Kidney epithelial cell (primary cell): Measurements from ENCODE around the gene CNTN5. TPM values are rescaled to one million over a fixed set of nuclear protein-coding genes. Genes with fewer than 3 reads are reported as not detected.

Experiments
- DNase-seq: peaks from one replicate; pipeline ENCODE4 v3.0.0-alpha.2; 2010; ENCODE audit warnings: low read depth
- H3K27me3 ChIP-seq: 2 replicates; pipeline ENCODE4 v1.6.0; 2011; ENCODE audit warnings: low read length; ENCODE audit not compliant: control insufficient read depth, insufficient read depth
- H3K36me3 ChIP-seq: 2 replicates; pipeline ENCODE4 v1.5.1; 2011; ENCODE audit warnings: low read length; ENCODE audit not compliant: control insufficient read depth, insufficient read depth
- H3K4me3 ChIP-seq: 2 replicates; pipeline ENCODE4 v1.5.1; 2011; ENCODE audit warnings: low read depth, mild to moderate bottlenecking, control low read depth, low read length
- total RNA-seq: library from RNA; depleted of rRNA; stranded (reverse); fragments of >200 nt; gene quantifications from 2 replicates; pipeline ENCODE4 v1.2.3, GENCODE V29; 2015
- TF ChIP-seq, protein P1 (sequence below): IDR thresholded peaks from 2 replicates; pipeline ENCODE4 v1.5.1; 2011; ENCODE audit warnings: mild to moderate bottlenecking, moderate library complexity, low read length, control low read depth, inconsistent platforms; ENCODE audit not compliant: insufficient read depth, poor library complexity, severe bottlenecking

Gene CNTN5
- total RNA-seq, 1 donor from 2014 or later = 0.29 TPM

DNA sequence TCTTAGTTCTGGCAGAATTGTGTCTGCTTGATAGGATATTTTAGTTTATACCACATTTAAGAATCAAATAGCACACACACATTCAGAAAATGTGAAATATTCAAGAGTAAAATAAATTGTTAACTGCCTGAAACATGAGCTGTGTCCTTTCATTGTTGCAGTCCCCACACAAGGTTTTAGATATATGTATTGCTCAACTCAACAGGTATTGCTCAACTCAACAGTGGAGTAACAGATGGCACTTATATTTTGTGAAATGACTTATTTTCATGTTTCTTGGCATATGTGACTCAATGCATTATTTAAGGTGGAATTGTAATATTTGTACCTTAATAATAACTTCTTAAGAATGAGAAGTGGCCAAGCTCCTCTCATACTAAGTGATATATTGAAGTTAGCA is 760.3 kb downstream of the CNTN5 start:
- H3K4me3 ChIP-seq = no peak overlapping the region
- no peak for DNase-seq
- TF ChIP-seq, protein P1, sequence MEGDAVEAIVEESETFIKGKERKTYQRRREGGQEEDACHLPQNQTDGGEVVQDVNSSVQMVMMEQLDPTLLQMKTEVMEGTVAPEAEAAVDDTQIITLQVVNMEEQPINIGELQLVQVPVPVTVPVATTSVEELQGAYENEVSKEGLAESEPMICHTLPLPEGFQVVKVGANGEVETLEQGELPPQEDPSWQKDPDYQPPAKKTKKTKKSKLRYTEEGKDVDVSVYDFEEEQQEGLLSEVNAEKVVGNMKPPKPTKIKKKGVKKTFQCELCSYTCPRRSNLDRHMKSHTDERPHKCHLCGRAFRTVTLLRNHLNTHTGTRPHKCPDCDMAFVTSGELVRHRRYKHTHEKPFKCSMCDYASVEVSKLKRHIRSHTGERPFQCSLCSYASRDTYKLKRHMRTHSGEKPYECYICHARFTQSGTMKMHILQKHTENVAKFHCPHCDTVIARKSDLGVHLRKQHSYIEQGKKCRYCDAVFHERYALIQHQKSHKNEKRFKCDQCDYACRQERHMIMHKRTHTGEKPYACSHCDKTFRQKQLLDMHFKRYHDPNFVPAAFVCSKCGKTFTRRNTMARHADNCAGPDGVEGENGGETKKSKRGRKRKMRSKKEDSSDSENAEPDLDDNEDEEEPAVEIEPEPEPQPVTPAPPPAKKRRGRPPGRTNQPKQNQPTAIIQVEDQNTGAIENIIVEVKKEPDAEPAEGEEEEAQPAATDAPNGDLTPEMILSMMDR = no peak
- no peaks in the 10 kb centered on the region for H3K36me3 ChIP-seq
- H3K27me3 ChIP-seq = no peaks in the 10 kb centered on the region

- H3K27me3 ChIP-seq = no peaks in the 10 kb centered on the region
- TF ChIP-seq, protein P1 = no peak
- H3K4me3 ChIP-seq = no peak overlapping the region
- DNase-seq = no peak
- no peaks in the 10 kb centered on the region for H3K36me3 ChIP-seq
Observed at GRCh38 chr11:99791354-99791753, 770.6 kb downstream of the CNTN5 start.

DNA sequence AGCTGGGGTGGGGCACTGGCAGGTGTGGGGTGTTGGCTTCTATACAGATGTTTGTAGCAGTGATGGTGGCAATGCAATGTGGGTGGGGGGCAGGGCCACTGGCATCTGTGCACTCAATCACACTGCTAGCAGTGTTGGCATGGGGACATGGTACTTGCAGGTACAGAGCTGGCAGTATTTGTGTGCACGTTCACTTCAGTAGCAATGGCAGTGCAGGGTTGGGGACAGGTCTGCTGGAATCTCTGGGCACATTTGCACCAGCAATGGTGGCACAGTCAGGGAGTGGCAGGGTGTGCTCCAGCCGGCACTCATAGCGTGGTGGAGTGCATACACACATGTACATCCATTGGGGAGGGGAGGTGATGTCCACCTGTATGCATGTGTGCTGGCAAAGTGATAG is 775.2 kb downstream of the CNTN5 start:
- Histone ChIP-seq H3K27me3 (no peaks in the 10 kb centered on the region), H3K4me3 (no peak overlapping the region), H3K36me3 (no peaks in the 10 kb centered on the region)
- DNase-seq = no peak
- TF ChIP-seq, protein P1 = no peak

GRCh38 chr11:99803501-99803900 is 782.8 kb downstream of the CNTN5 start:
- H3K36me3 ChIP-seq = no peaks in the 10 kb centered on the region
- no peak for DNase-seq
- TF ChIP-seq, protein P1 = no peak
- H3K27me3 ChIP-seq = no peaks in the 10 kb centered on the region
- H3K4me3 ChIP-seq = no peak overlapping the region

GRCh38 chr11:99812516-99812915 is 791.8 kb downstream of the CNTN5 start:
- TF ChIP-seq, protein P1 = no peak
- H3K4me3 ChIP-seq = no peak overlapping the region
- no peaks in the 10 kb centered on the region for H3K36me3 ChIP-seq
- no peaks in the 10 kb centered on the region for H3K27me3 ChIP-seq
- no peak for DNase-seq

GRCh38 chr11:99814021-99814420 is 793.3 kb downstream of the CNTN5 start:
- TF ChIP-seq, protein P1 = no peak
- no peak for DNase-seq
- no peaks in the 10 kb centered on the region for H3K36me3 ChIP-seq
- H3K4me3 ChIP-seq = no peak overlapping the region
- no peaks in the 10 kb centered on the region for H3K27me3 ChIP-seq
